ENCODE measurements around the gene ACACA. TPM values are rescaled to one million over a fixed set of nuclear protein-coding genes. Genes with fewer than 3 reads are reported as not detected.

ACACA gene
- total and polyA plus RNA-seq, 2 experiments from 2014 or later, result 59.6 to 164 TPM

DNA sequence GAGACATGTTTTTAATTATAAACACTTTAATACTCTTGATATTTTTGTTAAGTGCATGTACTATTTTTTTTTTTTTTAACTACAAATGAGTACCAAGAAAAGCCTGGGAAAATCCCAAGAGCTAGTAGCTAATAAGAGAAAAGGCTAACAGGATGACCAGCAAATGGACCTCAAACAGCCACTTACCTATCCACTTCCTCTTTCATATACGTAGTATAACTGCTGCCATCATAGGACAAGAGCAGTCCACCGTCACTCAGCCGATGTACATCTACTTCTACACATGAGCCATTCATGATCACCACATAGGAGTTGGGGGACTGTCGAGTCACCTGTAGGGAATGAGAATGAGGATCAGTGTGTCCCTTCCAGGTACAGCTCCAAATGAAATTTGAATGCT, 158.8 kb downstream of the ACACA start (continued):
- TF ChIP-seq, protein P1, sequence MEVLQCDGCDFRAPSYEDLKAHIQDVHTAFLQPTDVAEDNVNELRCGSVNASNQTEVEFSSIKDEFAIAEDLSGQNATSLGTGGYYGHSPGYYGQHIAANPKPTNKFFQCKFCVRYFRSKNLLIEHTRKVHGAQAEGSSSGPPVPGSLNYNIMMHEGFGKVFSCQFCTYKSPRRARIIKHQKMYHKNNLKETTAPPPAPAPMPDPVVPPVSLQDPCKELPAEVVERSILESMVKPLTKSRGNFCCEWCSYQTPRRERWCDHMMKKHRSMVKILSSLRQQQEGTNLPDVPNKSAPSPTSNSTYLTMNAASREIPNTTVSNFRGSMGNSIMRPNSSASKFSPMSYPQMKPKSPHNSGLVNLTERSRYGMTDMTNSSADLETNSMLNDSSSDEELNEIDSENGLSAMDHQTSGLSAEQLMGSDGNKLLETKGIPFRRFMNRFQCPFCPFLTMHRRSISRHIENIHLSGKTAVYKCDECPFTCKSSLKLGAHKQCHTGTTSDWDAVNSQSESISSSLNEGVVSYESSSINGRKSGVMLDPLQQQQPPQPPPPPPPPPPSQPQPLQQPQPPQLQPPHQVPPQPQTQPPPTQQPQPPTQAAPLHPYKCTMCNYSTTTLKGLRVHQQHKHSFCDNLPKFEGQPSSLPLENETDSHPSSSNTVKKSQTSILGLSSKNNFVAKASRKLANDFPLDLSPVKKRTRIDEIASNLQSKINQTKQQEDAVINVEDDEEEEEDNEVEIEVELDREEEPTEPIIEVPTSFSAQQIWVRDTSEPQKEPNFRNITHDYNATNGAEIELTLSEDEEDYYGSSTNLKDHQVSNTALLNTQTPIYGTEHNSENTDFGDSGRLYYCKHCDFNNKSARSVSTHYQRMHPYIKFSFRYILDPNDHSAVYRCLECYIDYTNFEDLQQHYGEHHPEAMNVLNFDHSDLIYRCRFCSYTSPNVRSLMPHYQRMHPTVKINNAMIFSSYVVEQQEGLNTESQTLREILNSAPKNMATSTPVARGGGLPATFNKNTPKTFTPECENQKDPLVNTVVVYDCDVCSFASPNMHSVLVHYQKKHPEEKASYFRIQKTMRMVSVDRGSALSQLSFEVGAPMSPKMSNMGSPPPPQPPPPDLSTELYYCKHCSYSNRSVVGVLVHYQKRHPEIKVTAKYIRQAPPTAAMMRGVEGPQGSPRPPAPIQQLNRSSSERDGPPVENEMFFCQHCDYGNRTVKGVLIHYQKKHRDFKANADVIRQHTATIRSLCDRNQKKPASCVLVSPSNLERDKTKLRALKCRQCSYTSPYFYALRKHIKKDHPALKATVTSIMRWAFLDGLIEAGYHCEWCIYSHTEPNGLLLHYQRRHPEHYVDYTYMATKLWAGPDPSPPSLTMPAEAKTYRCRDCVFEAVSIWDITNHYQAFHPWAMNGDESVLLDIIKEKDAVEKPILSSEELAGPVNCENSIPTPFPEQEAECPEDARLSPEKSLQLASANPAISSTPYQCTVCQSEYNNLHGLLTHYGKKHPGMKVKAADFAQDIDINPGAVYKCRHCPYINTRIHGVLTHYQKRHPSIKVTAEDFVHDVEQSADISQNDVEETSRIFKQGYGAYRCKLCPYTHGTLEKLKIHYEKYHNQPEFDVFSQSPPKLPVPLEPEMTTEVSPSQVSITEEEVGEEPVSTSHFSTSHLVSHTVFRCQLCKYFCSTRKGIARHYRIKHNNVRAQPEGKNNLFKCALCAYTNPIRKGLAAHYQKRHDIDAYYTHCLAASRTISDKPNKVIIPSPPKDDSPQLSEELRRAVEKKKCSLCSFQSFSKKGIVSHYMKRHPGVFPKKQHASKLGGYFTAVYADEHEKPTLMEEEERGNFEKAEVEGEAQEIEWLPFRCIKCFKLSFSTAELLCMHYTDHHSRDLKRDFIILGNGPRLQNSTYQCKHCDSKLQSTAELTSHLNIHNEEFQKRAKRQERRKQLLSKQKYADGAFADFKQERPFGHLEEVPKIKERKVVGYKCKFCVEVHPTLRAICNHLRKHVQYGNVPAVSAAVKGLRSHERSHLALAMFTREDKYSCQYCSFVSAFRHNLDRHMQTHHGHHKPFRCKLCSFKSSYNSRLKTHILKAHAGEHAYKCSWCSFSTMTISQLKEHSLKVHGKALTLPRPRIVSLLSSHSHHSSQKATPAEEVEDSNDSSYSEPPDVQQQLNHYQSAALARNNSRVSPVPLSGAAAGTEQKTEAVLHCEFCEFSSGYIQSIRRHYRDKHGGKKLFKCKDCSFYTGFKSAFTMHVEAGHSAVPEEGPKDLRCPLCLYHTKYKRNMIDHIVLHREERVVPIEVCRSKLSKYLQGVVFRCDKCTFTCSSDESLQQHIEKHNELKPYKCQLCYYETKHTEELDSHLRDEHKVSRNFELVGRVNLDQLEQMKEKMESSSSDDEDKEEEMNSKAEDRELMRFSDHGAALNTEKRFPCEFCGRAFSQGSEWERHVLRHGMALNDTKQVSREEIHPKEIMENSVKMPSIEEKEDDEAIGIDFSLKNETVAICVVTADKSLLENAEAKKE (CRISPR knock-in tag; IDR thresholded peaks at IDR 0.05), result no peak
- no peak for TF ChIP-seq EZH2phosphoT487 (IDR thresholded peaks at IDR 0.05; ENCODE audit: unreplicated experiment)
- TF ChIP-seq EZH2 (IDR thresholded peaks at IDR 0.05; ENCODE audit: low read depth, unreplicated experiment), result no peak
- TF ChIP-seq, protein P2, sequence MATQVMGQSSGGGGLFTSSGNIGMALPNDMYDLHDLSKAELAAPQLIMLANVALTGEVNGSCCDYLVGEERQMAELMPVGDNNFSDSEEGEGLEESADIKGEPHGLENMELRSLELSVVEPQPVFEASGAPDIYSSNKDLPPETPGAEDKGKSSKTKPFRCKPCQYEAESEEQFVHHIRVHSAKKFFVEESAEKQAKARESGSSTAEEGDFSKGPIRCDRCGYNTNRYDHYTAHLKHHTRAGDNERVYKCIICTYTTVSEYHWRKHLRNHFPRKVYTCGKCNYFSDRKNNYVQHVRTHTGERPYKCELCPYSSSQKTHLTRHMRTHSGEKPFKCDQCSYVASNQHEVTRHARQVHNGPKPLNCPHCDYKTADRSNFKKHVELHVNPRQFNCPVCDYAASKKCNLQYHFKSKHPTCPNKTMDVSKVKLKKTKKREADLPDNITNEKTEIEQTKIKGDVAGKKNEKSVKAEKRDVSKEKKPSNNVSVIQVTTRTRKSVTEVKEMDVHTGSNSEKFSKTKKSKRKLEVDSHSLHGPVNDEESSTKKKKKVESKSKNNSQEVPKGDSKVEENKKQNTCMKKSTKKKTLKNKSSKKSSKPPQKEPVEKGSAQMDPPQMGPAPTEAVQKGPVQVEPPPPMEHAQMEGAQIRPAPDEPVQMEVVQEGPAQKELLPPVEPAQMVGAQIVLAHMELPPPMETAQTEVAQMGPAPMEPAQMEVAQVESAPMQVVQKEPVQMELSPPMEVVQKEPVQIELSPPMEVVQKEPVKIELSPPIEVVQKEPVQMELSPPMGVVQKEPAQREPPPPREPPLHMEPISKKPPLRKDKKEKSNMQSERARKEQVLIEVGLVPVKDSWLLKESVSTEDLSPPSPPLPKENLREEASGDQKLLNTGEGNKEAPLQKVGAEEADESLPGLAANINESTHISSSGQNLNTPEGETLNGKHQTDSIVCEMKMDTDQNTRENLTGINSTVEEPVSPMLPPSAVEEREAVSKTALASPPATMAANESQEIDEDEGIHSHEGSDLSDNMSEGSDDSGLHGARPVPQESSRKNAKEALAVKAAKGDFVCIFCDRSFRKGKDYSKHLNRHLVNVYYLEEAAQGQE (IDR thresholded peaks at IDR 0.05; ENCODE audit: unreplicated experiment), result no peak
- TF ChIP-seq NANOG (IDR thresholded peaks at IDR 0.05; ENCODE audit: borderline replicate concordance), result no peak
- no peak for TF ChIP-seq ZNF331 (CRISPR knock-in tag; IDR thresholded peaks at IDR 0.05; ENCODE audit: low read depth)
- TF ChIP-seq, protein P3, sequence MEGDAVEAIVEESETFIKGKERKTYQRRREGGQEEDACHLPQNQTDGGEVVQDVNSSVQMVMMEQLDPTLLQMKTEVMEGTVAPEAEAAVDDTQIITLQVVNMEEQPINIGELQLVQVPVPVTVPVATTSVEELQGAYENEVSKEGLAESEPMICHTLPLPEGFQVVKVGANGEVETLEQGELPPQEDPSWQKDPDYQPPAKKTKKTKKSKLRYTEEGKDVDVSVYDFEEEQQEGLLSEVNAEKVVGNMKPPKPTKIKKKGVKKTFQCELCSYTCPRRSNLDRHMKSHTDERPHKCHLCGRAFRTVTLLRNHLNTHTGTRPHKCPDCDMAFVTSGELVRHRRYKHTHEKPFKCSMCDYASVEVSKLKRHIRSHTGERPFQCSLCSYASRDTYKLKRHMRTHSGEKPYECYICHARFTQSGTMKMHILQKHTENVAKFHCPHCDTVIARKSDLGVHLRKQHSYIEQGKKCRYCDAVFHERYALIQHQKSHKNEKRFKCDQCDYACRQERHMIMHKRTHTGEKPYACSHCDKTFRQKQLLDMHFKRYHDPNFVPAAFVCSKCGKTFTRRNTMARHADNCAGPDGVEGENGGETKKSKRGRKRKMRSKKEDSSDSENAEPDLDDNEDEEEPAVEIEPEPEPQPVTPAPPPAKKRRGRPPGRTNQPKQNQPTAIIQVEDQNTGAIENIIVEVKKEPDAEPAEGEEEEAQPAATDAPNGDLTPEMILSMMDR (conservative IDR thresholded peaks at IDR 0.05; ENCODE audit: low read depth in 2 of 2), result no peak
- no peak for TF ChIP-seq ZNF114 (CRISPR knock-in tag; IDR thresholded peaks at IDR 0.05)
- no peak for TF ChIP-seq POLR2AphosphoS5 (IDR thresholded peaks at IDR 0.05; ENCODE audit: low read depth)
- no peak for TF ChIP-seq STAT1 (IDR thresholded peaks at IDR 0.05; ENCODE audit: unreplicated experiment)

All from GM23338 (cell line).